Measurements from ENCODE around the gene COA1.

COA1 gene

GRCh38 chr7:43763183-43763582 lies 33.9 kb upstream of the COA1 start:
- no peak for TF ChIP-seq GABPA (IDR thresholded peaks at IDR 0.05; ENCODE audit: low read depth)
- H3K27ac ChIP-seq (replicated peaks), result no peak overlapping the region
- H3K4me3 ChIP-seq (replicated peaks; ENCODE audit: insufficient read depth, low read length), result no peak overlapping the region
- no peaks in the 10 kb centered on the region for H3K27me3 ChIP-seq (ENCODE audit: insufficient read depth, poor library complexity, severe bottlenecking)
- no peak for DNase-seq (ENCODE audit: low read depth in 1 of 2, low spot score in 1 of 2)

GRCh38 chr7:43761938-43762692 lies 32.8 kb upstream of the COA1 start:
- no peak for DNase-seq (ENCODE audit: low read depth in 1 of 2, low spot score in 1 of 2)
- Histone ChIP-seq H3K27me3 (ENCODE audit: insufficient read depth, poor library complexity, severe bottlenecking) (no peaks in the 10 kb centered on the region), H3K4me3 (replicated peaks; ENCODE audit: insufficient read depth, low read length) (no peak overlapping the region), H3K27ac (replicated peaks) (no peak overlapping the region)
- TF ChIP-seq SPI1 (IDR thresholded peaks at IDR 0.05; ENCODE audit: borderline replicate concordance, low read depth) (no peak), POLR2AphosphoS5 (IDR thresholded peaks at IDR 0.05; ENCODE audit: low read depth) (no peak), CTCF (IDR thresholded peaks at IDR 0.05; ENCODE audit: insufficient read depth, low read length) (no peak), REST (IDR thresholded peaks at IDR 0.05; ENCODE audit: insufficient replicate concordance, low read depth) (no peak), GABPA (IDR thresholded peaks at IDR 0.05; ENCODE audit: low read depth) (no peak)

GRCh38 chr7:43761382-43761781 lies 32.1 kb upstream of the COA1 start:
- Histone ChIP-seq H3K27me3 (ENCODE audit: insufficient read depth, poor library complexity, severe bottlenecking) (no peaks in the 10 kb centered on the region), H3K4me3 (replicated peaks; ENCODE audit: insufficient read depth, low read length) (no peak overlapping the region), H3K27ac (replicated peaks) (no peak overlapping the region)
- no peak for DNase-seq (ENCODE audit: low read depth in 1 of 2, low spot score in 1 of 2)
- TF ChIP-seq REST (IDR thresholded peaks at IDR 0.05; ENCODE audit: insufficient replicate concordance, low read depth) (no peak), POLR2AphosphoS5 (IDR thresholded peaks at IDR 0.05; ENCODE audit: low read depth) (no peak), SPI1 (IDR thresholded peaks at IDR 0.05; ENCODE audit: borderline replicate concordance, low read depth) (no peak), CTCF (IDR thresholded peaks at IDR 0.05; ENCODE audit: insufficient read depth, low read length) (no peak), GABPA (IDR thresholded peaks at IDR 0.05; ENCODE audit: low read depth) (no peak)

GRCh38 chr7:43760861-43761260 lies 31.5 kb upstream of the COA1 start:
- TF ChIP-seq REST (IDR thresholded peaks at IDR 0.05; ENCODE audit: insufficient replicate concordance, low read depth) (no peak), CTCF (IDR thresholded peaks at IDR 0.05; ENCODE audit: insufficient read depth, low read length) (no peak), POLR2AphosphoS5 (IDR thresholded peaks at IDR 0.05; ENCODE audit: low read depth) (no peak), SPI1 (IDR thresholded peaks at IDR 0.05; ENCODE audit: borderline replicate concordance, low read depth) (no peak), GABPA (IDR thresholded peaks at IDR 0.05; ENCODE audit: low read depth) (no peak)
- no peak overlapping the region for H3K4me3 ChIP-seq (replicated peaks; ENCODE audit: insufficient read depth, low read length)
- H3K27ac ChIP-seq (replicated peaks), result no peak overlapping the region
- DNase-seq (ENCODE audit: low read depth in 1 of 2, low spot score in 1 of 2), result no peak
- H3K27me3 ChIP-seq (ENCODE audit: insufficient read depth, poor library complexity, severe bottlenecking), result no peaks in the 10 kb centered on the region
